ENCODE data around the gene CDH11. TPM values are rescaled to one million over a fixed set of nuclear protein-coding genes. Genes with fewer than 3 reads are reported as not detected.

CDH11 gene
- total and polyA plus RNA-seq, 10 of the 15 experiments (the other 5 are each of a cell fraction or from before 2014, with no cell fraction given) = 0.31 to 9.7 (median 0.87) TPM

DNA sequence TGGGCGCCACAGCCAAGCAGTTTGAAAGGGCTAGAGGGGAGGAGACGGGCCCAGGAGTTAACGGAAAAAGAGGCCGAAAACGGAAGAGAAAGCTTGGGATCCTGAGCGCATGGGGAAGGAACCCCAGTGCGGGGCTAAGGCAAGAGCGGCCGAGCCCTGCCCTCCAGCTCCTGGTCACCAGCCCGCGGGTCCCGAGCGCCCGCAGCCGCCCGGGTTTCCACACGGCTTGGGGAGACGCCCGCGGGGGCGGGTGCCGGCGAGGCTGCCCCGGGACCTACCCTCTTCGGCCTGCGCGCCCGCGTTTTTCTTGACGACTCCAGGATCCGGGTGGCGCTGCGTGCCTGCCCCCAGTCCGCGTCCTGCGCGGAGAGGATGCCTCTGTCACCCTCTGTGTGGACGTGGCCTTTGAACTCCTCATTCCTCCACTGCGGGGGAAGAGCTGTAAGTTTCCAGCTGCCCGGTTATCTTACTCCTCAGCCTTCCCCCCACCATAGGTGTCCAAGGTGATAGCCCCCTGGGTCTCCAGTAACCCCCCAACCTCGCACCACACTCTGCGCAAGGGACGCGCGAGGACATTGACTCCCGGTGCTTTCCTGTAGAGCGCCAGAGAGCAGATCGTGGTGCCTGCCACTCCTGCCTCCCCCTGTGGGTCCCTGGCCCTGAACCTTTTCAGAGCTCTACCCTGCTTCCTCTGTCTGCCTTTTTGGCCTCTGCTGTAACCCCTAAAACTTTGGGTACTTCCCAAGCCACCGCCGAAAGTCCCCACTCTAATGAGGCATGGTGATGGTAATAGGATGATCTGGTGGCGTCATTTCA is 1.7 kb upstream of the CDH11 start:
- WGBS (ENCODE audit: insufficient coverage, insufficient replicate concordance, low lambda C conversion rate, missing lambda C conversion rate) = 34% methylated on average over 50 of the region's 51 CpGs
- H3K4me1 ChIP-seq (ENCODE audit: control insufficient read depth, insufficient read depth, low read length) = no peaks in the 10 kb centered on the region
- ChIA-PET CTCF (interaction anchor here (1.0 kb wide), 1 partner anchor 10 kb away, joined by 4 read pairs; no protein-coding TSS in a partner anchor), POLR2A (no interaction called here), SMC1A (ENCODE audit: uncharacterized antibody, unreplicated experiment) (no interaction called here), RAD21 (ENCODE audit: unreplicated experiment) (no interaction called here)
- FAIRE-seq (no peak), ATAC-seq (peak; percentile 68), DNase-seq (ENCODE audit: low read depth, low spot score) (no peak)
- in situ Hi-C loops (cut with MboI) (loop anchor here (25.0 kb wide), 1 partner anchor 1036 kb away; no protein-coding TSS in a partner anchor), intact Hi-C loops (cut with micrococcal nuclease; ENCODE audit: unreplicated experiment) (no loop called here)
- no peak overlapping the region for H3K4me2 ChIP-seq (ENCODE audit: control insufficient read depth, insufficient read depth)
- BruUV-seq (replicated peaks) = no TSS peak
- H3K4me3 ChIP-seq = no peak overlapping the region
- no peaks in the 10 kb centered on the region; the same call in 2 of the 3 replicates for H3K9me3 ChIP-seq (replicated peaks; ENCODE audit: control insufficient read depth, insufficient read depth, low read length)
- H3K27me3 ChIP-seq (replicated peaks in 1 of 2; ENCODE audit: control insufficient read depth in 2 of 2, insufficient read depth in 2 of 2, low read length in 1 of 2) = no peaks in the 10 kb centered on the region; a peak in 1 of 4 replicates
- no peaks in the 10 kb centered on the region for H3K36me3 ChIP-seq (ENCODE audit: control insufficient read depth in 2 of 2, insufficient read depth in 2 of 2, low read length in 1 of 2)
- no peak overlapping the region for H2AFZ ChIP-seq (ENCODE audit: control insufficient read depth, low read depth, low read length)
- TF ChIP-seq, protein P1, sequence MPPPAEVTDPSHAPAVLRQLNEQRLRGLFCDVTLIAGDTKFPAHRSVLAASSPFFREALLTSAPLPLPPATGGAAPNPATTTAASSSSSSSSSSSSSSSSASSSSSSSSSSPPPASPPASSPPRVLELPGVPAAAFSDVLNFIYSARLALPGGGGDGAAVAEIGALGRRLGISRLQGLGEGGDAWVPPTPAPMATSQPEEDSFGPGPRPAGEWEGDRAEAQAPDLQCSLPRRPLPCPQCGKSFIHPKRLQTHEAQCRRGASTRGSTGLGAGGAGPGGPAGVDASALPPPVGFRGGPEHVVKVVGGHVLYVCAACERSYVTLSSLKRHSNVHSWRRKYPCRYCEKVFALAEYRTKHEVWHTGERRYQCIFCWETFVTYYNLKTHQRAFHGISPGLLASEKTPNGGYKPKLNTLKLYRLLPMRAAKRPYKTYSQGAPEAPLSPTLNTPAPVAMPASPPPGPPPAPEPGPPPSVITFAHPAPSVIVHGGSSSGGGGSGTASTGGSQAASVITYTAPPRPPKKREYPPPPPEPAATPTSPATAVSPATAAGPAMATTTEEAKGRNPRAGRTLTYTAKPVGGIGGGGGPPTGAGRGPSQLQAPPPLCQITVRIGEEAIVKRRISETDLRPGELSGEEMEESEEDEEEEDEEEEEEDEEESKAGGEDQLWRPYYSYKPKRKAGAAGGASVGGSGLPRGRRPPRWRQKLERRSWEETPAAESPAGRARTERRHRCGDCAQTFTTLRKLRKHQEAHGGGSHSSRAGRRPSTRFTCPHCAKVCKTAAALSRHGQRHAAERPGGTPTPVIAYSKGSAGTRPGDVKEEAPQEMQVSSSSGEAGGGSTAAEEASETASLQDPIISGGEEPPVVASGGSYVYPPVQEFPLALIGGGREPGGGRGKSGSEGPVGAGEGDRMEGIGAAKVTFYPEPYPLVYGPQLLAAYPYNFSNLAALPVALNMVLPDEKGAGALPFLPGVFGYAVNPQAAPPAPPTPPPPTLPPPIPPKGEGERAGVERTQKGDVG (CRISPR knock-in tag; IDR thresholded peaks at IDR 0.05) = no peak
- TF ChIP-seq, protein P2, sequence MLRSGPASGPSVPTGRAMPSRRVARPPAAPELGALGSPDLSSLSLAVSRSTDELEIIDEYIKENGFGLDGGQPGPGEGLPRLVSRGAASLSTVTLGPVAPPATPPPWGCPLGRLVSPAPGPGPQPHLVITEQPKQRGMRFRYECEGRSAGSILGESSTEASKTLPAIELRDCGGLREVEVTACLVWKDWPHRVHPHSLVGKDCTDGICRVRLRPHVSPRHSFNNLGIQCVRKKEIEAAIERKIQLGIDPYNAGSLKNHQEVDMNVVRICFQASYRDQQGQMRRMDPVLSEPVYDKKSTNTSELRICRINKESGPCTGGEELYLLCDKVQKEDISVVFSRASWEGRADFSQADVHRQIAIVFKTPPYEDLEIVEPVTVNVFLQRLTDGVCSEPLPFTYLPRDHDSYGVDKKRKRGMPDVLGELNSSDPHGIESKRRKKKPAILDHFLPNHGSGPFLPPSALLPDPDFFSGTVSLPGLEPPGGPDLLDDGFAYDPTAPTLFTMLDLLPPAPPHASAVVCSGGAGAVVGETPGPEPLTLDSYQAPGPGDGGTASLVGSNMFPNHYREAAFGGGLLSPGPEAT (IDR thresholded peaks at IDR 0.05; ENCODE audit: low read depth) = 0 out of 2 replicates have a peak, but pooled peaks have one; percentile 39
- TF ChIP-seq NRF1 (conservative IDR thresholded peaks at IDR 0.05; ENCODE audit: low read depth, low read length) = no peak
- H3K79me2 ChIP-seq (ENCODE audit: control insufficient read depth, insufficient read depth, low read length) = no peaks in the 10 kb centered on the region
- H4K20me1 ChIP-seq (ENCODE audit: control insufficient read depth, insufficient read depth) = no peaks in the 10 kb centered on the region
- H3K9ac ChIP-seq (ENCODE audit: control insufficient read depth, insufficient read depth, low read length) = no peak overlapping the region
- no peak overlapping the region for H3K27ac ChIP-seq (ENCODE audit: control insufficient read depth, insufficient read depth)

Measured in GM12878 (cell line).